Heart left ventricle (tissue), 16 donors: Measurements from ENCODE around the gene SEPTIN5. TPM values are rescaled to one million over a fixed set of nuclear protein-coding genes. Genes with fewer than 3 reads are reported as not detected.

Experiments
- ATAC-seq, 4 donors: fragments of 200-7000 bp; cut with Tn5 transposase; one replicate each; pipeline ENCODE4 v1.9.1; 2020 to 2022; ENCODE audit warnings: moderate library complexity in 4 of 4, mild to moderate bottlenecking in 3 of 4, moderate number of reproducible peaks in 1 of 4
- DNase-seq, 5 donors: peaks; one replicate each; pipeline ENCODE4 v3.0.0-alpha.2; 2020
- H3K27ac ChIP-seq, 12 donors: fragments of 200-600 bp; sonication (generic) in 4 of 12; one replicate each; pipeline versions ENCODE4 v1.5.0 to v1.8.0; 2016 to 2022; ENCODE audit warnings: mild to moderate bottlenecking in 2 of 12
- H3K27me3 ChIP-seq, 9 donors: fragments of 200-600 bp; sonication (generic) in 2 of 9; one replicate each; pipeline versions ENCODE4 v1.5.1 to v1.8.0; 2016 to 2022; ENCODE audit warnings: mild to moderate bottlenecking in 3 of 9
- H3K36me3 ChIP-seq, 9 donors: fragments of 200-600 bp; sonication (generic) in 2 of 9; one replicate each; pipeline versions ENCODE4 v1.5.0 to v1.8.0; 2018 to 2022; ENCODE audit warnings: mild to moderate bottlenecking in 2 of 9
- H3K4me1 ChIP-seq, 12 donors: fragments of 200-600 bp; sonication (generic) in 4 of 12; one replicate each; pipeline versions ENCODE4 v1.5.0 to v1.8.0; 2016 to 2022; ENCODE audit warnings: mild to moderate bottlenecking in 3 of 12
- H3K4me3 ChIP-seq, 12 donors: fragments of 200-600 bp; sonication (generic) in 4 of 12; one replicate each; pipeline versions ENCODE4 v1.5.0 to v1.8.0; 2017 to 2022; ENCODE audit warnings: mild to moderate bottlenecking in 9 of 12, moderate library complexity in 4 of 12
- H3K9me3 ChIP-seq, 12 donors: fragments of 200-600 bp; sonication (generic) in 4 of 12; one replicate each; pipeline versions ENCODE4 v1.5.0 to v1.8.0; 2016 to 2022; ENCODE audit warnings: mild to moderate bottlenecking in 1 of 12
- POLR2A ChIP-seq, 2 donors: fragments of 450-650 bp; IDR thresholded peaks; one replicate each; pipeline ENCODE4 v1.6.1; 2017; ENCODE audit warnings: antibody characterized with exemption in 2 of 2, mild to moderate bottlenecking in 2 of 2, moderate library complexity in 2 of 2
- WGBS, 4 donors: extraction: QIAGEN DNeasy Blood & Tissue Kit in 2 of 4; methylation state at CpG; one replicate each; pipeline versions ENCODE4 v1.1.5 to v1.1.7; 2013 to 2018; 5-methylcytosine and 5-hydroxymethylcytosine counted together
- intact Hi-C, 10 donors: fragments of 100-400 bp; cut with DNase I; formaldehyde crosslinking; loops; one replicate each; pipeline versions ENCODE4 v1.11.1 to v1.14.2; 2022
- polyA plus RNA-seq, 2 donors: library from polyadenylated mRNA; stranded (reverse); fragments of 200-250 nt; gene quantifications; one replicate each; pipeline ENCODE4 v1.2.3, GENCODE V29; 2013
- total RNA-seq, 9 donors: library from RNA; depleted of rRNA in 2 of 9; stranded (reverse); fragments of >200 nt in 2 of 9; fragmentation: NEBNext Ultra II Directional in 3 of 9; extraction: Animal tissue kit (Norgen Biotek cat#: 25700) in 3 of 9; gene quantifications; one replicate each; pipeline versions ENCODE4 v1.1.0 to v1.2.4, GENCODE V29; 2016 to 2023
- TF ChIP-seq, protein P1 (sequence below), 12 donors: fragments of 200-600 bp; sonication (generic) in 4 of 12; IDR thresholded peaks; one replicate each; pipeline versions ENCODE4 v1.5.0 to v1.8.0; 2018 to 2022; ENCODE audit warnings: antibody characterized with exemption in 12 of 12, mild to moderate bottlenecking in 5 of 12
- donor health status: ischemic (EF 13 %, LVEDD 7.1; RV severe dilation, severe dysfunction).
- donor health status: healthy with polysubstance abuse.
- donor health status: DM: no; HTN: yes; CAD: no.
- donor health status: DM: no; HTN: no; CAD: no.
- donor health status: ischemic (EF 25% LVEDD 6.9; RV normal size, moderate dysfunction).
- donor health status: ischemic (EF 25% LVEDD 5.7; RV mildly dilated, moderate dysfunction).
- donor health status: healthy.
- donor health status: DM: yes; HTN: yes; CAD: no.
- donor health status: ischemic (EF 35%, LVEDD 5.7; RV mildly dilated, moderate dysfunction).
- donor health status: nonischemic (EF 11% LVEDD 7.7; RV severe dilation, severe dysfunction).
- donor health status: DM: yes; HTN: yes; CAD: no.
- donor health status: PGD.
- donor health status: ischemic (EF 29% LVEDD 5.4; RV normal size, mild dysfunction).
- donor health status: nonischemic (EF 23%, LVEDD 6.1; RV moderate dilation, normal function).

SEPTIN5 gene
- total and polyA plus RNA-seq, 11 donors: 75.7 to 272 (median 127) TPM

DNA sequence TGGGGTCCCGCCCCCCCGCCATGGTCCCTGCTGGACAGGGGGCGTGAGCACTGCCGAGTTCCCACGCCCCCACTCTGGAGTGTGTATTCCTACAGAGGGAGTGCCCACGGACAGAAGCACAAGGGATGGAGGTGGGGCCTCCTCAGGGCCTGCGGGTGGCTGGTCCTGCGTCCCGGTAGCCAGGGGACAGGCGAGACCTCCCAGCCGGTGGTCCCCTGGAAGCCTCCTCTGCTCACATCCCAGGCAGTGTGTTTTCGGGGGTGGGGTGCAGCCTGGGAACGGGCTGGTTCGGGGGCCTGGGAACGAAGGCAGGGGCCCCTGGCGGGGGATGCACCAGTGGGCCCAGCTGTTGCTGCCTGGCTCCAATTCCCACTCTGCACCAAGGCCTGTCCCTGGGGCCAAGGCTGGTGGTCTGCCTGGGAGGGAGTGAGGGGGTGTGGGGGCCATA lies 25.2 kb downstream of the SEPTIN5 start:
- Histone ChIP-seq H3K27ac (no peak overlapping the region), H3K4me1 (peaks cover 0 to 15% (median under 1%) of the 10 kb centered on the region in 12 donors), H3K4me3 (no peak overlapping the region), H3K27me3 (no peaks in the 10 kb centered on the region), H3K9me3 (no peaks in the 10 kb centered on the region), H3K36me3 (no peaks in the 10 kb centered on the region)
- TF ChIP-seq, protein P1, sequence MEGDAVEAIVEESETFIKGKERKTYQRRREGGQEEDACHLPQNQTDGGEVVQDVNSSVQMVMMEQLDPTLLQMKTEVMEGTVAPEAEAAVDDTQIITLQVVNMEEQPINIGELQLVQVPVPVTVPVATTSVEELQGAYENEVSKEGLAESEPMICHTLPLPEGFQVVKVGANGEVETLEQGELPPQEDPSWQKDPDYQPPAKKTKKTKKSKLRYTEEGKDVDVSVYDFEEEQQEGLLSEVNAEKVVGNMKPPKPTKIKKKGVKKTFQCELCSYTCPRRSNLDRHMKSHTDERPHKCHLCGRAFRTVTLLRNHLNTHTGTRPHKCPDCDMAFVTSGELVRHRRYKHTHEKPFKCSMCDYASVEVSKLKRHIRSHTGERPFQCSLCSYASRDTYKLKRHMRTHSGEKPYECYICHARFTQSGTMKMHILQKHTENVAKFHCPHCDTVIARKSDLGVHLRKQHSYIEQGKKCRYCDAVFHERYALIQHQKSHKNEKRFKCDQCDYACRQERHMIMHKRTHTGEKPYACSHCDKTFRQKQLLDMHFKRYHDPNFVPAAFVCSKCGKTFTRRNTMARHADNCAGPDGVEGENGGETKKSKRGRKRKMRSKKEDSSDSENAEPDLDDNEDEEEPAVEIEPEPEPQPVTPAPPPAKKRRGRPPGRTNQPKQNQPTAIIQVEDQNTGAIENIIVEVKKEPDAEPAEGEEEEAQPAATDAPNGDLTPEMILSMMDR (IDR thresholded peaks at IDR 0.05): no peak
- no peak for TF ChIP-seq POLR2A (IDR thresholded peaks at IDR 0.05)
- DNase-seq: no peak
- 66 to 75% (median 72%) methylated on average over 6 to 16 of the region's 16 CpGs for WGBS, 4 donors
- intact Hi-C loops: no loop called here
- ATAC-seq: no peak

DNA sequence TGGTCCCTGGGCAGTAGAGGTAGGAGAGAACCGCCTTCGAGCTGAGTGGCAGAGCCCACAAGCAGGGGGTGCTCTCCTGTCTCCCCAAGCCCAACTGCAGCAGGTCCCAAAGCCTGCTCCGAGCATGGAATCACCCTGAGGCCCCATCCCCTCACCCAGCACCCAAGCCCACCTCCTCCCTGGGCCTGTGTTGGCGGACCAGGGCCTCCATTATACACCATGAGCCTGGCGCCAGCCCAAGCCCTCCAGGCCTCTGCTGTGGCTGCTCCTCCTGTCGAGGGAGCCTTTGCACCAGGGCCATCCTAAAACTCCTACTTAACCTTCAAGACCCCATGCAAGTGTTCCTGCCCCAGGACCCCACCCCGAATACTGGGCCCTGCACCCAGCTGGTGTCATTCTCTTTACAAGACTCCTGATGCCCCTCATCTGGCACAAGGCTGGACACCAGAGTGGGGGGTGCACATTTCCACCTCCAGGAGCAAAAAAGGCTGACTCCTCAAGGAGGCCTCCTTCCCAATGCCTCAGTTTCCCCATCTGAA lies 25.7 kb downstream of the SEPTIN5 start:
- ATAC-seq: no peak
- TF ChIP-seq, protein P1 (IDR thresholded peaks at IDR 0.05): no peak
- no peak for TF ChIP-seq POLR2A (IDR thresholded peaks at IDR 0.05)
- Histone ChIP-seq H3K27ac (no peak overlapping the region), H3K4me3 (no peak overlapping the region), H3K36me3 (no peaks in the 10 kb centered on the region), H3K4me1 (peaks cover 0 to 21% (median 2%) of the 10 kb centered on the region in 12 donors), H3K27me3 (no peaks in the 10 kb centered on the region), H3K9me3 (no peaks in the 10 kb centered on the region)
- DNase-seq: no peak
- WGBS, 4 donors: 82 to 95% (median 90%) methylated on average over 6 to 7 of the region's 7 CpGs
- intact Hi-C loops: no loop called here

DNA sequence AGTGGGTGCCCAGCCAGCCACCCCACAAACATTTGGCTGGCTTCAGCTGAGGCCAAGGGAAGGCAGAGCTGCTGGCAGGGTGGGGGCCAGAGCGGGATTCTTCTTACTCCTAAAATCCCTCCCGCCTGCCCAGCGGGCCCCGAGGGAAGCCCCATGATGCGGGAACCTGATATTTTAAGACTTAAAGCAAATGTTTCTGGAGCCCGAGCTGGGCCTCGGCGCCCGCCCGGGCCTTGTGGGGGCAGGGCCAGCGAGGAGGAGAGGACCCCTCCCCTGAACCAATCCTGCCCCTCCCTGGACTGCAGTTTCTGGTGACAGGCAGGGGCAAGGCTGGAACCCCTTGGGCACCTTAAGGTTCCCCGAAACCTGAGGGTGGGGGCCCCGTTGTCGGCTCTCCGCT lies 26.3 kb downstream of the SEPTIN5 start:
- Histone ChIP-seq H3K4me3 (no peak overlapping the region), H3K9me3 (no peaks in the 10 kb centered on the region), H3K4me1 (peaks cover 0 to 27% (median 6%) of the 10 kb centered on the region in 12 donors), H3K27ac (no peak overlapping the region), H3K27me3 (no peaks in the 10 kb centered on the region), H3K36me3 (no peaks in the 10 kb centered on the region)
- intact Hi-C loops: no loop called here
- ATAC-seq: no peak
- no peak for DNase-seq
- 86 to 92% (median 88%) methylated on average over 4 to 15 of the region's 15 CpGs for WGBS, 4 donors
- TF ChIP-seq POLR2A (IDR thresholded peaks at IDR 0.05): no peak
- TF ChIP-seq, protein P1 (IDR thresholded peaks at IDR 0.05): no peak

DNA sequence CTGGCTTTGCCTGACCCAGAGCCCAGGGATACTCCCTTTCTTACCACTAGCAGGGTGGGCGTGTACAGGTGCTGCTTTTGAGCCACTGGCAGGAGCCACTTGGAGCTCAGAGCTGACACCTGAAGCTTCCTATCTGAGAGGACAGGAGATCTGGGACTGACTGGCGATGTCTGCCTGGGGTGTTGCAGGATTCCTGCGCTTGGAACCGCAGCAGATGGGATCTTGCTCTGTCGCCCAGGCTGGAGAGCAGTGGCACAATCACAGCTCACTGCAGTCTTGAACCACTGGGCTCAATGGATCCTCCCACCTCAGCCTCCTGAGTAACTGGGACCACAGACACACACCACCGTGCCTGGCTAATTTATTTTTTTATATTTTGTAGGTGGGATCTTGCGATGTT lies 26.8 kb downstream of the SEPTIN5 start:
- TF ChIP-seq POLR2A (IDR thresholded peaks at IDR 0.05): no peak
- TF ChIP-seq, protein P1 (IDR thresholded peaks at IDR 0.05): no peak
- no peaks in the 10 kb centered on the region for H3K36me3 ChIP-seq
- H3K9me3 ChIP-seq: no peaks in the 10 kb centered on the region
- H3K4me3 ChIP-seq: no peak overlapping the region
- ATAC-seq (no peak), DNase-seq (no peak)
- intact Hi-C loops: no loop called here
- H3K27me3 ChIP-seq: no peaks in the 10 kb centered on the region
- no peak overlapping the region for H3K27ac ChIP-seq
- WGBS, 4 donors: 92 to 97% (median 95%) methylated on average over 5 to 7 of the region's 7 CpGs
- H3K4me1 ChIP-seq: peaks cover 0 to 31% (median 11%) of the 10 kb centered on the region in 12 donors
